ENCODE results near the gene ASCC3. TPM values are rescaled to one million over a fixed set of nuclear protein-coding genes. Genes with fewer than 3 reads are reported as not detected.

Gene ASCC3
- total RNA-seq, 1 donor from 2014 or later, result 57.9 TPM

- H3K27me3 Mint-ChIP-seq (ENCODE audit: unreplicated experiment), result no peaks in the 10 kb centered on the region
- no peak overlapping the region for H3K4me3 Mint-ChIP-seq (ENCODE audit: unreplicated experiment)
- no peak for DNase-seq (ENCODE audit: low spot score)
- no peaks in the 10 kb centered on the region for H3K4me1 Mint-ChIP-seq (ENCODE audit: unreplicated experiment)
- H3K36me3 Mint-ChIP-seq (ENCODE audit: low read depth, unreplicated experiment), result no peaks in the 10 kb centered on the region
- no peaks in the 10 kb centered on the region for H3K9me3 Mint-ChIP-seq (ENCODE audit: unreplicated experiment)
- no peak overlapping the region for H3K27ac Mint-ChIP-seq (ENCODE audit: unreplicated experiment)
- TF ChIP-seq, protein P1, sequence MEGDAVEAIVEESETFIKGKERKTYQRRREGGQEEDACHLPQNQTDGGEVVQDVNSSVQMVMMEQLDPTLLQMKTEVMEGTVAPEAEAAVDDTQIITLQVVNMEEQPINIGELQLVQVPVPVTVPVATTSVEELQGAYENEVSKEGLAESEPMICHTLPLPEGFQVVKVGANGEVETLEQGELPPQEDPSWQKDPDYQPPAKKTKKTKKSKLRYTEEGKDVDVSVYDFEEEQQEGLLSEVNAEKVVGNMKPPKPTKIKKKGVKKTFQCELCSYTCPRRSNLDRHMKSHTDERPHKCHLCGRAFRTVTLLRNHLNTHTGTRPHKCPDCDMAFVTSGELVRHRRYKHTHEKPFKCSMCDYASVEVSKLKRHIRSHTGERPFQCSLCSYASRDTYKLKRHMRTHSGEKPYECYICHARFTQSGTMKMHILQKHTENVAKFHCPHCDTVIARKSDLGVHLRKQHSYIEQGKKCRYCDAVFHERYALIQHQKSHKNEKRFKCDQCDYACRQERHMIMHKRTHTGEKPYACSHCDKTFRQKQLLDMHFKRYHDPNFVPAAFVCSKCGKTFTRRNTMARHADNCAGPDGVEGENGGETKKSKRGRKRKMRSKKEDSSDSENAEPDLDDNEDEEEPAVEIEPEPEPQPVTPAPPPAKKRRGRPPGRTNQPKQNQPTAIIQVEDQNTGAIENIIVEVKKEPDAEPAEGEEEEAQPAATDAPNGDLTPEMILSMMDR (IDR thresholded peaks at IDR 0.05; ENCODE audit: unreplicated experiment), result no peak
Measured at GRCh38 chr6:100678027-100678426, 203.1 kb downstream of the ASCC3 start.

- Mint-ChIP-seq H3K36me3 (ENCODE audit: low read depth, unreplicated experiment) (no peaks in the 10 kb centered on the region), H3K4me1 (ENCODE audit: unreplicated experiment) (no peaks in the 10 kb centered on the region), H3K27ac (ENCODE audit: unreplicated experiment) (no peak overlapping the region), H3K9me3 (ENCODE audit: unreplicated experiment) (no peaks in the 10 kb centered on the region), H3K27me3 (ENCODE audit: unreplicated experiment) (no peaks in the 10 kb centered on the region), H3K4me3 (ENCODE audit: unreplicated experiment) (no peak overlapping the region)
- no peak for DNase-seq (ENCODE audit: low spot score)
- TF ChIP-seq, protein P1 (IDR thresholded peaks at IDR 0.05; ENCODE audit: unreplicated experiment), result no peak
Measured at GRCh38 chr6:100677240-100677639, 203.9 kb downstream of the ASCC3 start.

- no peak for DNase-seq (ENCODE audit: low spot score)
- no peak overlapping the region for H3K4me3 Mint-ChIP-seq (ENCODE audit: unreplicated experiment)
- TF ChIP-seq, protein P1 (IDR thresholded peaks at IDR 0.05; ENCODE audit: unreplicated experiment), result no peak
Measured at GRCh38 chr6:100673641-100674040, 207.5 kb downstream of the ASCC3 start.

DNA sequence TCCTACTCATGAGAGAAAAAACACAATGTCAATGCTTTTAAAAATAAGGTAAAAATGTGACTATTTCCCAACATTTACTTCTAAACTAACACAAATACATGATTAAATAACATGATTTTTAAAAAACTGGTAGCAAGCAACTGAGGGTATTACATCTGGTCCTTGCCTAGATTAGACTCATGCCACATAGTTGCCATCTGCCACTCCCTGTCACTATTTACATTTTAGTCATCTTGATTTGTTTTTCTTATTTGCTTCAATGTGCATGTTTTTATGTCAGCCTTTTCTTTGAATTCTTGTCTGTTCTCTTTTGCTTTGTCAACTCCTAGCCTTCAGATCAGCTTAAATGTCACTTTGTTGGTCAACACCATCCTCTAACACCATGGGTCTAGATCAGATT, 209.4 kb downstream of the ASCC3 start:
- Mint-ChIP-seq H3K36me3 (ENCODE audit: low read depth, unreplicated experiment) (no peaks in the 10 kb centered on the region), H3K27ac (ENCODE audit: unreplicated experiment) (no peak overlapping the region), H3K9me3 (ENCODE audit: unreplicated experiment) (no peaks in the 10 kb centered on the region), H3K27me3 (ENCODE audit: unreplicated experiment) (no peaks in the 10 kb centered on the region), H3K4me3 (ENCODE audit: unreplicated experiment) (no peak overlapping the region), H3K4me1 (ENCODE audit: unreplicated experiment) (no peaks in the 10 kb centered on the region)
- TF ChIP-seq, protein P1 (IDR thresholded peaks at IDR 0.05; ENCODE audit: unreplicated experiment), result no peak
- no peak for DNase-seq (ENCODE audit: low spot score)

More at GRCh38 chr6:100673641-100674040, 207.5 kb downstream of the ASCC3 start:
- Mint-ChIP-seq H3K9me3 (ENCODE audit: unreplicated experiment) (no peaks in the 10 kb centered on the region), H3K36me3 (ENCODE audit: low read depth, unreplicated experiment) (no peaks in the 10 kb centered on the region), H3K27me3 (ENCODE audit: unreplicated experiment) (no peaks in the 10 kb centered on the region), H3K27ac (ENCODE audit: unreplicated experiment) (no peak overlapping the region), H3K4me1 (ENCODE audit: unreplicated experiment) (no peaks in the 10 kb centered on the region)

DNA sequence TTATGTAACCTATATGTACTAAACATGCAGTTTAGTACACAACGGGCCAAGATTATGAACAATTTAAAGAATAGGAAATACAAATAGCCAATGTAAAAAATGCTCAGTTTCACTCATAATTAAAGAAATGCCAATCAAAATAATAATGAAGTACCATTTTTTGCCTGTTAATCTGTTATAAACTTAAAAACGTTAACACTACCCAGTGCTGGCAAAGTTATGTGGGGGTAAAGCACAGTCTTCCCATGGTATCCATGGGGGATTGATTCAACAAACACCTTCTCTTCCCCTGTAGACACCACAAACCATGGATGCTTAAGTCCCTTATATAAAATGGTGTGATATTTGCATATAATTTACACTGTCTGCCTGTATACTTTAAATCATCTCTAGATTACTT, 211.1 kb downstream of the ASCC3 start:
- Mint-ChIP-seq H3K4me1 (ENCODE audit: unreplicated experiment) (no peaks in the 10 kb centered on the region), H3K4me3 (ENCODE audit: unreplicated experiment) (no peak overlapping the region)
- TF ChIP-seq, protein P1 (IDR thresholded peaks at IDR 0.05; ENCODE audit: unreplicated experiment), result no peak

More for the DNA sequence above, 211.1 kb downstream of the ASCC3 start:
- Mint-ChIP-seq H3K9me3 (ENCODE audit: unreplicated experiment) (no peaks in the 10 kb centered on the region), H3K27ac (ENCODE audit: unreplicated experiment) (no peak overlapping the region), H3K27me3 (ENCODE audit: unreplicated experiment) (no peaks in the 10 kb centered on the region), H3K36me3 (ENCODE audit: low read depth, unreplicated experiment) (no peaks in the 10 kb centered on the region)
- DNase-seq (ENCODE audit: low spot score), result no peak

Data from endothelial cell (in vitro differentiated cells).